Fibroblast of skin of abdomen (primary cell): ENCODE data around the gene DBN1.
A peak's percentile ranks its signal among the peaks of the same experiment; 100 is the strongest.

Experiments used
- DNase-seq: peaks from one replicate; pipeline ENCODE4 v3.0.0-alpha.2; 2013

Gene DBN1

DNA sequence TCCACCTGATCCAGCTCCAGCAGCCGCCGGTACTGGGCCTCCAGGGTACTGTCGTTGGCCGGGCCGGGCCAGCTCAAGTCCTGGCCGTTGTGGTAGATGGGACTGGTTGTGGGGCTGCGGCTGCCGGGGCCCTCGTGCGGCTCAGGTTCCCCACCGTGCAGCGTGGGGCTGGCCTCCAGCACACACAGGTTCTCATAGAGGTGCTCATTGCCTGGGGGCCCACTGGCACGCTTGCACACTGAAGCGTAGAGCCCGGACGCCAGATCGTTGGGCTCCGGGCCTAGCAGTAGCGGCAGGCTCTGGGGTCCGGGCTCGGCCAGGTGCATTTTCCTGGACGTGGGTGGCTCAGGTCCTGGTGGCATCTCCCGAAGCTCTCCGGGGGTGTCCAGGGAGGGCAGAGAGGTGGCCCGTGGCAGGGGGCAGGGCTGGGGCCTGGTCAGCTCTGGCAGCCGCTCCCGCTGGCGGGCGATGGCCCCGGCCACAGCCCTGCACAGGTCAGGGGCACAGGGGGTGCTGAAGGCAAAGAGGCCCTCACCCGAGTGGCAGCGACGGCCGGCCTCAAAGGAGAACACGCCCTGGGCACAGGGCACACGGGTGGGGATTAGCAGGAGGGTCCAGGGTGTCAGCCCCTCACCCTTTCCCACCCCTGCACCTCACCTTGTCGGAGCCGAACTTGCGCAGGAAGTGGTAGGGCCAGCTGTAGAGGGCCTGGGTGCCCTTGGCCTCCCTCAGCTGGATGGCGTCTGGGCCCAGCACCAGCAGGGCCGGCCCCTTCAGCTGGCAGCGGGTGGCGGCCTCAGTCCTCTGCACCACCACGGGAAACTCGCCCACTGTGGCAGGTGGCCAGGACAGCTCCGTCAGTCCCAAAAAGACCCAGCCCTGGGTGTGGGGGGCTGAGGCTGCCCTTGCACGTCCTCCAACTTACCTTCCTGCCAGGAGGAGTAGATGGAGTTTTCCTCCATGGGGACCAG, 30.9 kb upstream of the DBN1 start:
- DNase-seq: no peak

DNA sequence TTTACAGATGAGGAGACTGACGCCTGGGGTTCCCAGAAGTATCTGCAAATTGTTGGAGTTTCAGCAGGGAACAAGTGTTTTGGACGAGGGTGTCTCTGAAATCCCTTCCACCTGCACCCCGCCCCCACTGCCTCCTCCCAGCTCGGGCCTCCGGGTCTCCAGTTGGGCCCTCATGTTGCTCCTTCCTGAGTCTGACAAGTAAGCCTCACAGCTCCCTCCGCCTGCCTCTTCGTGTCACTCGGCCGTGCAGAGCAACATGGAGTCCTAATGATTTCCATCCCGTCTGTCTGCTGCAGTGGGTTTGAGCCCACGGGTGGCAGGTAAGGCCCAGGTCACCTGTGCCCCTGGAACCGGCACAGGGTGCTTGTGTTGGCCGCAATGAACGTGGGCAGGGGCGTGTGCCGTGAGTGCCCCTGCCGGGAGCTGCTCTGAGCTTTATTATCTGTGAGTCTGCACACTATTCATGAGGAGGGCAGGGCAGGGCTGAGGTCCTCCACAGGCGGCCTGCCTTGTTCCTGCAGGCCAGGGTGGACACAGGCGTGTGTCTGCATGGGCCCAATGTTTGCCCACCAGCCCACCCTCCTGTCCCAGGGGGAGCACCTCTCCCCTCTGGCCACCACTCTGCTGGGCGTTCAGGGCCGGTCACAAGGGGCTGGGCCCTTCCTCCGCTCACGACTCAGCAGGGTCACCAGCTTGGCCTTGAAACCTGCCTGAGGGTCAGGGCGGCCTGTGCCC, 30.1 kb upstream of the DBN1 start:
- DNase-seq: no peak

GRCh38 chr5:177502886-177503285, 29.5 kb upstream of the DBN1 start:
- no peak for DNase-seq

- no peak for DNase-seq
Measured at GRCh38 chr5:177501874-177502678, 28.6 kb upstream of the DBN1 start.

DNA sequence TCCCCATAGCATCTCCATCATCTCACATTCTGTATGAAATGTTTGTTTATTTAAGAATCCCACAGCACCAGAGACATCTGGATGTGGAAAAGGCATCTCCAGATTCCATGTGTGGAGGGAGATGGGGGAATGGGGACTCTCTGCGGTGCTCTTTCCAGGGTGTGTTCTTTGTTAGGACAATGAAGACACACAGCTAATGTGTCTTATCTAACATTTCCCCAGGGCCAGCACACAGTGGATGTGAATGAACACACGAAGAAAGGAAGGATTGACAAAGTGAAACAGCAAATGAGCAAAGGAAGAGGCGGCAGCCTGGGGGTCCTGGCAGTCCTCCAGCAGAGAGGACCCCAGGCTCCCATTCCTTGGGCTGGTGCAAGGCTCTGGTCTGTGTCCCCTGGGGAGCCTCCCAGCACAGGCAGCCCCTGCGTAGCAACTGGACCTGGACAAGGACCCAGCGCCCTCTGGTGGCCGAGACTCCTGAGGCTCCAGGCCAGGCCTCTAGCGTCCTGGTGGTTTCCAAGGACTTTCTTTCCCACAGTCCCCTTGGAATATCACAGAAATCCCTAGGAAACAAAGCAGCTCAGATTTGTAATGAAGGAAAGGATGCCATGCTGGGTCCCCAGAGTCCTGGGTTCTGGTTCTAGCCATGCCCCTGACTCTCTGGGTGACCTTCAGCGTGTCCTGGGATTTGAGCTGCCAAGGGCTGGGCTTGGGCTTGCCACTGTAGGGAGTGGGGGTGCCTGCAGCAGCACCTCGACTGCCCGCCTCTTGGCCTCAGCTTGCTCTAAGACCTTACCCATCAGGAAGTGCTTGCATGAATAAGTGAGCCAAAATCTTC, 27.5 kb upstream of the DBN1 start:
- peak; percentile 80 for DNase-seq

GRCh38 chr5:177499842-177500241, 26.4 kb upstream of the DBN1 start:
- DNase-seq: no peak

- DNase-seq: no peak
Measured at GRCh38 chr5:177498013-177498787, 24.8 kb upstream of the DBN1 start.

DNA sequence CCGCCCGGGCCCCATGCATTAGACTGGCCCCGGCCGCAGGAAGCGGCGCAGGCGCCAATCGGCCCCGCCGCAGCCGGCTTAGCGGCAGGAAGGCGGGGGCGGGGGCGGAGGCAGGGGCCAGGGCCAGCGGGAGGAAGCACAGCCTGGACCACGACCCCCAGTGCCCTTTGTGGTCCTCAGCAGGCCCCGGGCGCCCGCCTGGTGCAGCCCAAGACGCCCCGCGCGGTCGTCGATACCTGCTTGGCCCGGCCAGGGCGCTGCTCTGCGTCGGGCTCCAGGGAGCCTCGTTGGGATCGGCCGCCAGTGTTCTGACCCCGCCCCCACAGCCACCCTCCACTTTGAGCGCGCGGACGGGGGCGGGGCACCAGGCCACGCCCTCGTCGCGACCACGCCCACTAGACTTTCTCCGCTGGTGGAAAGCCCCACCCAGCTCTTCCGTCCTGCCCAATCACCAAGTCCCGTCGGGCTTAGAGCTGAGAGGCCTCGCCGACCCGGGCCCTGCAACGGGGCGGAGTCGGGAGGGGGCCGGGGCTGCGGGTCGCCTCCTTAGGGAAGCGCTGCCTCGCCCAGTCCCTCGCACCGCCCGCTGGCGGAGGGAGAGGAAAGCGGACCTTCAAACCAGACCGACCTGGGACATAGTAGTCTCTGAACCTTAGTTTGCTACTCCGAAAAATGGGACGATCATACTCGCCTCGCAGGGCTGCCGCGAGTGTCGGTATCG, 24.0 kb upstream of the DBN1 start, which contains the start of gene PDLIM7:
PDLIM7 (minus strand) TSS at position 313 of the 721 bp plus-strand sequence. CDS start 1,092 bp downstream, outside the sequence.
- peak; percentile 99 for DNase-seq

DNA sequence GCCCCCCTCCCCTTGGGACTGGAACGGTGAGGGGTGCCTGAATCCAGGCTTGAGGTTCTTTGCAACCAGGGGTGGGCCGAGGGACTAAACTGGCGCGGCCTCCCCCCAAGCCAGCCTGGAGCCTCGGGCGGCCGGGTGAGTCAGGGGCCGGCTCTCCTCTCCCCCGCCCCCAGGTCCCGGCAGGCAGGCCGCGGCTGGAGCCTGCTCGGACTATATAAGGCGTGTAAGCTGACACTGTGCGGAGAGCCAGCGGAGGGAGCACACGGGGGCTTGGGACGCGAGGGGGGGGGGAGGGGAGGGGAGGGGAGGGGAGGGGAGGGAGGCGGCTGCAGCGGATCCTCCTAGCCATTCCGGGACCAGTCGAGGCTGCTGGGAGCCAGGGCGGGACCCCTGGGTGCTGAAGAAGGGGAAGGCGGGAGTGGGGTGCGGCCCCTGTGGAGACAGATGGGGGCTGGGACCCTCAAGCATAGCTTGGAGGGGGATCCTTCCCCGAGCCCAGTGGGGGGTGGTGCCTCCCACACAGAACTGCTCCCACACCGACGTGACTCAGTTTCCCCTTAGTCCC, 23.4 kb upstream of the DBN1 start:
- peak; percentile 98 for DNase-seq

- DNase-seq: peak; percentile 84
Measured at GRCh38 chr5:177496070-177496726, 22.8 kb upstream of the DBN1 start.

DNA sequence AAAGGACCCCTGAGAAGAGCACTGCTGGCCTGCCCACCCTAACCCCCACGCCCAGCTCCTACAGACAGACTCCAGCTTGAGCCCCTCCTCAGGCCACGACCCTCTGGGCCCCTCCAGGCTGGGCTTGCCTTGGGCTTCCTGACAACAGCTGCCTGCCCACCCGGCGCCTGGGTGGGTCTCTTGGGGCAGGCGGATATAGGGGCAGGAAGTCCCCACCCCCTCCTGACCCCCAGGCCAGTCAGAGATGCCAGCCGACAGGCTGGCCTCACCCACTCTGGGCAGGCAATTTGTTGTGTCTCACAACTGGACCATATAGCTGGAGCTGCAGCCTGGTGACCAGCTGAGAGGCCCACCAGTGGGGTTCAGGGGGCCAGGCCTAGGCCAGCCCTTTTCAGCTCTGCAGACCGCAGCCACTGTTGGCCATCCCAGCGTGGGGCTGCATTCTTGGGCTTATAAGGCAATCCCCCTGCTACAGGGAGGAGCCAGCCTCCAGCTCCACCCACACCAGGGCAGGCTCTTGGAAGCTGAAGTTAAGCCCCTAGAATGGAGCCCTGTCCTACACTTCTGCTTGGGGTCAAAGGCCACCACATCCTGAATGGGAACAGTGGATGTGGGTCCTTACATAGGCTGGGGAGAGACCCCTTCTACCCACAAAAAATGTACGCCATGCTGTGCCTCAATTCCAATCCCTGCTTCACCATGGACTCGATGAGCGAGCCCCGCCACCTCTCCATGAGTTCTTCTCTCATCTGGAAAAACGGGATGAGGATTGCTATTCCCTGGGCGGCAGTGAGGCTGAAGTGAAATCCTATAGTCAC, 22.0 kb upstream of the DBN1 start:
- peak; percentile 95 for DNase-seq

DNA sequence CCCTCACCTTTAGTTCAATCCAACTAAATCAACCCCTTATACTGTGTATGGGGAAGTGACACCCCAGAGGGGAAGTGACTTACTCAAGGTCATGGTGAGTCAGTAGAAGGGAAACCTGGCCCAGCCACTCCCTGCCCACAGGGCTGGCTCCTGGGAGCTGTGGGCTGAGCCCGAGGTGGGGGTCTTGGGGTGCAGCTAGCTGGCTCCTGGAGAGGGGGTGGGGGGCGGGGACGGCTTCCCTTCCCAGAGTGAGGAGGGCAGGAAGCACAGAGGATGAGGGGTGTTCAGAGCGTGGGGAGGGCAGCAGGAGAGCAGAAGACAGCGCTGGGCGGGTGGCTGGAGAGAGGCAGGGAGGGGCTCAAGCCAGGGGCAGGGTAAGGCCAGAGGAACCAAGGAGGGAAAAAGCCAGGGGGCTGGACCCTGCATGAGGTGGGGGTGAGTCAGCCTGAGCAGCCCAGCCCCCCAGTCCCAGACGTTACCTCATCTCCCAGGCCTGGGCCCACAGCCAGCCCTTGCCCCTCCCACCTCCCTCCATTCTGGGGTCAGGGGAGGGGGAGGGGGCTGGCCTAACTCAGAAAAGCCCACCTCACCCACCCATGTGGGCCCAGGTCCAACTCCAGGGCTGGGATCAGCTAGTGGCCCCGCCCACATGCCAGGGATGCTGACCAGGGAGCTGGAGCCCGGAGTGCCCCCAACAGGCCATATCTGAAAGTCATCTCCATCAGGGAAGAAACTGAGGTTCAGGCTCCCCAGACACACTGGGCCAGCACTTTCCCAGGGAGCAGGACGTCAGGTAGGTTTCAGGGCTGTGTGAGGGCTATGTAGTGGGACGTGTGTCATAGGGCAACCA, 21.1 kb upstream of the DBN1 start:
- peak; percentile 96 for DNase-seq

DNA sequence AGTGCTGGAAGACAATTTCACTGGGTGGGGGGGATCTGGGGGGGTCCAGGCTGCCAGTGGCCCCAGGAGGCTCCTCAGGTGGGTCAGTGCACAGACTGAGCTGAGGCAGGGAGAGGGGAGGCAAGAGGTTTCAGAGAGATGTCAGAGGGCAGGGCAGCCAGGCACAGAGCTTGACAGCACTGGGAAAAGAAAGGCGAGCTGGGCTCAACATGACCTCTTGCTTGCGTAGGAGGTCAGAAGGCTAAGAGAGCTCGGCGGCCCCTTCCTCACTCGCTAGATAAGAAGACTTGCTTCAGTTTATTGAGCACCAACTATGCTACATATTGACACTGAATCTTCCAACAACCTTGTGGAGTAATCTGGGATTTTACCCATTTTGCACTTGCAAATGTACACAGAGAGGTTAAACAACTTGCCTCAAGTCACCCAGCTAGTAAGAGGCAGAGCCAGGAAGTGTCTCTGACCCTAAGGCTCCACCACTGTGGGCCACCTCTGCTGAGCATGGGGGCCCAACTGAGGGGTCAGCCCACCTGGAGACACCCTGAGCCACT, 20.4 kb upstream of the DBN1 start:
- no peak for DNase-seq

DNA sequence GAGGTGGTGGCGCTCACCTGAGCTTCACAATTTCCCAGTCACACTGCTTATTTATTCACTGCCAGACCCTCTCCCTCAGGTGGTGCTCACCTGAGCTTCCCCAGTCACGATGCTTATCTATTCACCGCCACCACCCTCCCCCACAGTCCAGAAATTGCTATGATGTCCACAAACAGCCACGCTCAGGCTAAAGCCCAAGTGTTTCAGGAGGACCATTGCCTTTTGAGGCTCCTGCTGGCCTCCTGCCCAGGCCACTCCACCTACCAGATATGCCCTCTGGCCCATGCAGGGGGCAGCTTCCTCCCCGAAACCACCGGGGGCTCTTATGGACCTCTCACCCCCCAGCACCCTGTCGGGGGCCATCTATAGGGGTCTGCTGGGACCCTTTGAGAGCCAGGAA, 19.4 kb upstream of the DBN1 start:
- DNase-seq: no peak

DNA sequence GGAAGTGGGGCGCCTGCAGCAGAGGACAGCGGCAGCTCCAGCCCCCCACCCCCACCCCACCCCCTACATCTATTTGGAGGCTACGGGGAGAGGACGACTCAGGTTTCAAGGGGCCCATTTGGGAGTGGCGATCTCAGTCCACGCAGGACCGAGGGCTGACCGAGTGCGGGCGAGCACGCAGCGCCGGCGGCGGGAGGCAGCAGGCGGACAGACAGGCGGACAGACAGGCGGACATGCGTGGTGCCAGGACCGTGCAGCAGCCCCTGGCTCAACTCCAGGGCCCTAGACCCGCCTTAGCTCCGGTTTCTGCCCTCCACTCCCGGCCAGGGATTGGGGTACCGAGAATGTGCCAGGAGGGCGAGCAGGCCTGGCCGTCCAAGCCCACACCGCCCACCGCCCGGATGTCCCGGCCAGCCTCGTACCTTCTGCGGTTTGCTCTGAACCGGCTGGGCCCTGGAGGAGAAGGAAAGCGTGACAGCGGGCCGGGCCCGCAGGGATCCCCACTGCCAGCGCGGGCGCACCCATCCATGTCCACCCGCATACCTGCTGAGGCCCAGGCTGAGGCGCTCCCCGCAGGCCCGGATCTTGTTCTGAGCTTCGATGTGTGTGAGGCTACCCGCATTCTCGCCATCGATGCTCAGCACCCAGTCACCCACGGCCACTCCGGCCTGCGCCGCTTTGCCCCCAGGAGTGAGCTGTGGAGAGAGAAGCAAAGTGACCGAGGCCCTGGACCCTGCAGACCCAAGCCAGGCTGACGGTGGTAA, 18.7 kb upstream of the DBN1 start:
- DNase-seq: no peak

DNA sequence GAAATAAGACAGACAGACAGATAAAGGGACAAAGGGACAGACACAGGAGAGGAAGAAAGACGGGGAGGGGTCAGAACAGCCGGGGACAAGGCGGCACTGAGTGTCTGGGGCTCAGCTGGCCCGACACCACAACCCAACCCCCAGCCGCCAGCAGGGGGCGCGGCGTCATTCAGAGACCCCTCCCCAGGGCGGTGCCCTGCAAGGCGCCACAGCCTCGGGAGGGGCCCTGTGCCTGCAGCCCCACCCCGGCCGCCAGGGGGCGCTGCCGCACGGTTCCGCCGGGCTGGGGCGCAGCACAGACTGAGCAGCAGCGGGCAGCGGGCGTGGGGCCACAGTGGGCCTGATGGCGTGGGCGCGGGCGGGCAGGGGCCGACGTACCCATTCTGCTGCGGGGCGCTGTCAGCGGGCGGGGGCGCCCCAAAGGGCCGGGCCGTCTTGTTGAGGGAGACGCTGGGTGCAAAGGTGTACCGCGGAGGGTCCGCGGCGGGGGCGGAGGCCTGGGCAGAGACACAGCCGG, 18.1 kb upstream of the DBN1 start:
- DNase-seq: peak; percentile 59
